Loucy (cell line): ENCODE measurements around the gene IDI2.

Experiments
- H2AFZ ChIP-seq: fragments of 200-600 bp; sonication (generic); 2 replicates; pipeline ENCODE4 v1.6.0; 2016; ENCODE audit warnings: antibody characterized with exemption, mild to moderate bottlenecking, low read length, moderate library complexity
- H3F3A ChIP-seq: fragments of 200-600 bp; 2 replicates; pipeline ENCODE4 v1.6.0; 2016; ENCODE audit warnings: antibody characterized with exemption, low read depth, mild to moderate bottlenecking
- H3K27me3 ChIP-seq: fragments of 200-600 bp; sonication (generic); 2 replicates; pipeline ENCODE4 v1.6.1; 2014; ENCODE audit warnings: low read length, mild to moderate bottlenecking; ENCODE audit not compliant: insufficient read depth, poor library complexity, severe bottlenecking
- H3K36me3 ChIP-seq: fragments of 200-600 bp; sonication (generic); 2 replicates; pipeline ENCODE4 v1.6.1; 2016; ENCODE audit warnings: low read length; ENCODE audit not compliant: insufficient read depth
- H3K4me1 ChIP-seq: fragments of 200-600 bp; sonication (generic); 2 replicates; pipeline ENCODE4 v1.5.1; 2014; ENCODE audit warnings: low read length, mild to moderate bottlenecking; ENCODE audit not compliant: insufficient read depth, poor library complexity, severe bottlenecking
- H3K4me2 ChIP-seq: fragments of 200-600 bp; sonication (generic); 2 replicates; pipeline ENCODE4 v1.6.0; 2014; ENCODE audit warnings: antibody characterized with exemption, low read length, low read depth, mild to moderate bottlenecking; ENCODE audit not compliant: poor library complexity, severe bottlenecking
- H3K4me3 ChIP-seq: fragments of 200-600 bp; sonication (generic); 2 replicates; pipeline ENCODE4 v1.5.1; 2014; ENCODE audit warnings: low read length, mild to moderate bottlenecking, mixed read lengths; ENCODE audit not compliant: poor library complexity, severe bottlenecking
- H3K79me2 ChIP-seq: fragments of 200-600 bp; sonication (generic); 2 replicates; pipeline ENCODE4 v1.6.1; 2014; ENCODE audit warnings: low read length; ENCODE audit not compliant: insufficient read depth
- H3K9ac ChIP-seq: fragments of 200-600 bp; sonication (generic); 2 replicates; pipeline ENCODE4 v1.6.0; 2014; ENCODE audit warnings: mild to moderate bottlenecking, low read depth, low read length, moderate library complexity; ENCODE audit not compliant: poor library complexity, severe bottlenecking
- H3K9me2 ChIP-seq: fragments of 200-600 bp; sonication (generic); replicated peaks from 2 replicates; pipeline ENCODE4 v1.6.1; 2016; ENCODE audit warnings: low read depth, low read length, mixed read lengths
- H3K9me3 ChIP-seq: fragments of 200-600 bp; sonication (generic); 2 replicates; pipeline ENCODE4 v1.6.1; 2014; ENCODE audit warnings: mild to moderate bottlenecking, antibody characterized with exemption, low read length, low read depth; ENCODE audit not compliant: insufficient read depth
- H4K20me1 ChIP-seq: fragments of 200-600 bp; sonication (generic); 2 replicates; pipeline ENCODE4 v1.6.0; 2014; ENCODE audit warnings: antibody characterized with exemption, low read length, mild to moderate bottlenecking; ENCODE audit not compliant: insufficient read depth, poor library complexity, severe bottlenecking
- EZH2phosphoT487 ChIP-seq: fragments of 200-600 bp; IDR thresholded peaks from 2 replicates; pipeline ENCODE4 v1.6.1; 2018; ENCODE audit warnings: antibody characterized with exemption, mild to moderate bottlenecking, moderate library complexity, borderline replicate concordance
- TF ChIP-seq, protein P1 (sequence below): fragments of 200-600 bp; sonication (generic); conservative IDR thresholded peaks from 2 replicates; pipeline ENCODE4 v1.5.1; 2014; ENCODE audit warnings: mild to moderate bottlenecking, antibody characterized with exemption, low read length

Gene IDI2

GRCh38 chr10:1054684-1055083 lies 29.0 kb upstream of the IDI2 start:
- Histone ChIP-seq H3F3A (no peaks in the 10 kb centered on the region), H2AFZ (no peak overlapping the region), H3K9me2 (no peaks in the 10 kb centered on the region), H3K36me3 (no peaks in the 10 kb centered on the region), H3K9me3 (no peaks in the 10 kb centered on the region), H3K4me1 (peaks cover 68% of the 10 kb centered on the region), H3K79me2 (peaks cover 99% of the 10 kb centered on the region), H4K20me1 (peaks cover 59% of the 10 kb centered on the region), H3K9ac (peak overlapping the region; percentile 83), H3K4me2 (peak overlapping the region; percentile 84), H3K4me3 (peak overlapping the region; percentile 98), H3K27me3 (no peaks in the 10 kb centered on the region)
- no peak for TF ChIP-seq EZH2phosphoT487
- TF ChIP-seq, protein P1, sequence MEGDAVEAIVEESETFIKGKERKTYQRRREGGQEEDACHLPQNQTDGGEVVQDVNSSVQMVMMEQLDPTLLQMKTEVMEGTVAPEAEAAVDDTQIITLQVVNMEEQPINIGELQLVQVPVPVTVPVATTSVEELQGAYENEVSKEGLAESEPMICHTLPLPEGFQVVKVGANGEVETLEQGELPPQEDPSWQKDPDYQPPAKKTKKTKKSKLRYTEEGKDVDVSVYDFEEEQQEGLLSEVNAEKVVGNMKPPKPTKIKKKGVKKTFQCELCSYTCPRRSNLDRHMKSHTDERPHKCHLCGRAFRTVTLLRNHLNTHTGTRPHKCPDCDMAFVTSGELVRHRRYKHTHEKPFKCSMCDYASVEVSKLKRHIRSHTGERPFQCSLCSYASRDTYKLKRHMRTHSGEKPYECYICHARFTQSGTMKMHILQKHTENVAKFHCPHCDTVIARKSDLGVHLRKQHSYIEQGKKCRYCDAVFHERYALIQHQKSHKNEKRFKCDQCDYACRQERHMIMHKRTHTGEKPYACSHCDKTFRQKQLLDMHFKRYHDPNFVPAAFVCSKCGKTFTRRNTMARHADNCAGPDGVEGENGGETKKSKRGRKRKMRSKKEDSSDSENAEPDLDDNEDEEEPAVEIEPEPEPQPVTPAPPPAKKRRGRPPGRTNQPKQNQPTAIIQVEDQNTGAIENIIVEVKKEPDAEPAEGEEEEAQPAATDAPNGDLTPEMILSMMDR, result no peak

DNA sequence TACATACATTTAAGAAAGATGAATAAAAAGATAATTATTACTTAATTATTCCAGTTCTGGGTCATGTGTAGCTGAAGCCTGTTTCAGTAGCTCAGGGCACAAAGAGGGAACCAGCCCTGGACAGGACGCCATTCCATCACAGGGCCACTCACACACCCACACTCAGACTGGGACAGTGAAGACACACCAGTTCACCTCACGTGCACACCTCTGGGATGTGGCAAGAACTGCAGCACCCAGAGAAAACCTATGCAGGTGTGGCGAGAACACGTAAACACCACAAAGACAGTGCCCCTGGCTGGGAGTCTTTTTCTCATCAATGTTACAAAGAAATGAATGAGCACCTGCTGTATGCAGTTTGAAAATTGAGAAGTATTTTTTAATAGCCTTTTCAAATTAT lies 24.9 kb upstream of the IDI2 start:
- no peaks in the 10 kb centered on the region for H3K9me2 ChIP-seq
- no peak overlapping the region for H2AFZ ChIP-seq
- H3K4me1 ChIP-seq, result peaks cover 60% of the 10 kb centered on the region
- peak overlapping the region; percentile 98 for H3K9ac ChIP-seq
- peaks cover 84% of the 10 kb centered on the region for H3K79me2 ChIP-seq
- H3F3A ChIP-seq, result no peaks in the 10 kb centered on the region
- H3K9me3 ChIP-seq, result no peaks in the 10 kb centered on the region
- H4K20me1 ChIP-seq, result peaks cover 60% of the 10 kb centered on the region
- H3K4me3 ChIP-seq, result peak overlapping the region; percentile 99
- H3K4me2 ChIP-seq, result peak overlapping the region; percentile 84
- no peaks in the 10 kb centered on the region for H3K36me3 ChIP-seq
- TF ChIP-seq, protein P1, result 0 out of 2 replicates have a peak, but pooled peaks have one; percentile 8
- no peak for TF ChIP-seq EZH2phosphoT487
- H3K27me3 ChIP-seq, result peaks cover 4% of the 10 kb centered on the region

DNA sequence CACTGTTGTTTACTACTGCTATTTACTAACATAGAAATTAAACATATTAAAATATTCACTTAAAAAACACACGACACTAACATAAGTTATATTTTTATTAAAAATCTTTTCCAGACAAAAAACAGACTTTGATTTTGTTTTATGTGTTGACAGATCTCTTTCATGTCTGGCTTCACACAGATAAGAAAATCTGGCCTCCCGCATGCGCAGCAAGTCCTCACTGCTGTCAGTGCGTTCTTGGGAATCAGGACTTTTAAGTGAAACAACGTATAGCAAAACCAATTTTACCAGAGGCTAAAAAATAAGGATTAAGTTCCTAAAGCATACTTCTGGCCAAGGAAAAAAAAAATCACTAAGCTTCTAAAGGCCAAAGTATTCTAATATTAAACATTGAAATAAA lies 24.5 kb upstream of the IDI2 start:
- peaks cover 60% of the 10 kb centered on the region for H3K4me1 ChIP-seq

More for the DNA sequence above, 24.5 kb upstream of the IDI2 start:
- H3K4me3 ChIP-seq, result peak overlapping the region; percentile 99
- peaks cover 60% of the 10 kb centered on the region for H4K20me1 ChIP-seq
- H3K36me3 ChIP-seq, result no peaks in the 10 kb centered on the region
- H3K9ac ChIP-seq, result peak overlapping the region; percentile 98
- H3K9me2 ChIP-seq, result no peaks in the 10 kb centered on the region
- H3K27me3 ChIP-seq, result peaks cover 4% of the 10 kb centered on the region
- peaks cover 1% of the 10 kb centered on the region; the same call in 1 of the 2 replicates for H3F3A ChIP-seq
- H3K9me3 ChIP-seq, result no peaks in the 10 kb centered on the region
- TF ChIP-seq EZH2phosphoT487, result no peak
- TF ChIP-seq, protein P1, result no peak
- peak overlapping the region; percentile 84 for H3K4me2 ChIP-seq
- H3K79me2 ChIP-seq, result peaks cover 84% of the 10 kb centered on the region
- no peak overlapping the region for H2AFZ ChIP-seq
